NCI-H510A (cell line): Measurements from ENCODE around the gene AMZ2.

Experiments used
- DNase-seq: peaks from one replicate; lab custom pipeline; 2025; lab: John Stamatoyannopoulos, UW

The AMZ2 gene

DNA sequence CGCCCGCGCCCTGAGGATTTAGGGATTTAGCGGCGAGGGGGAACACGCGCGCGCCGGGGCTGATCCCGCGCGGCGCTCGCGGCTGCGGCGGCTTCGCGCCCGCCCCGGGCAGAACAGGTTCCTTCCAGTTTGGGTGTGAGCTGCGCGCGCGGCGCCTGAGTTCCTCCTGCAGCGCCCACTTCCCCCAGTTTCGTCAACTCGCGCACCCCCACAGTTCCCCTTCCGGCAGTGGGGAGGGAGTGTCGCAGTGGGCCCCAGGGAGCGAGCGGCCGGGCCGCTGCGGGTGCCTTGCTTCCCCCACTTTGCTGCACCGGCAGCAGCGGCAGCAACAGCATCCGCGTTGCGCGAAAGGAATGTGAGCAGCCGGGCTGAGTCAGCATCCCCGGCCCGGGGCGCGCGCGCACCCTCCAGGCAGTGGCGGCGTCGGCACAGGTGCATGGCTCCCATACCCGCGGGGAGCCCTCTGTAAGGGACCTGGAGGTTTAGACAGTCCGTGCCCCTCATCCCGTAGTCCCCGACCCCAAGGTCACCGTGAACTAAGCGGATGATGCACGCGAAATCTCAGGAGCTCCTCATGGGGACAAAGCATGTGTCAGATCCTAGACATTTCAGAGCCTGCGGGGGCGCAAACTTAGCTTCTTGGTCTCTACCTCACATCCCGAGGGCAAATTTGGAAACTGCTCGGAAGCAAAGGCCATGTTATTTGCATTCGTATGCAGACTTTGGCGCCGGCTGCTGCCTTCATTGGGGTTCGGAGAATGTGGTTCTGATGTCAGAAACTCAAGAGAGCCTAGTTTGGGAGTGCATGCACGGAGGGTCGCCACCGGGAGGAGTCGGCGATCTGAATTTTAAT, 44.2 kb downstream of the AMZ2 start:
- DNase-seq, result peak; percentile 39

DNA sequence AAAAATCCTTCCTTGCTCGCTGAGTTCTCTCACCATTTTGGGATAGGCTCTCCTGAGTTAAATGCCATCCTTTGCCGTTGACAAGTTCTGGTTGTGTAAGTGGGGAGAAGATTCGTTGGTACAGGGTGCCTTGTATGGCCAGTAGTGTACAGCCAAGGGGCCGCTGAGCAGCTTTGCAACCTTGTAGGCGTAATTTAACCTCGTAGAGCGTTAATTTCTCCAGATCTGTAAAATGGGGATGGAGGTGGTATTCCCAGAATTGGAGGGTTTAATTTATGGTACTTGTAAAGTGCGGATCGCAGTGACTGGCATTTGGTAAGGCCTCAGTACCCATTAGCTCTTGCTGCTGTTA, 44.8 kb downstream of the AMZ2 start:
- DNase-seq, result no peak

DNA sequence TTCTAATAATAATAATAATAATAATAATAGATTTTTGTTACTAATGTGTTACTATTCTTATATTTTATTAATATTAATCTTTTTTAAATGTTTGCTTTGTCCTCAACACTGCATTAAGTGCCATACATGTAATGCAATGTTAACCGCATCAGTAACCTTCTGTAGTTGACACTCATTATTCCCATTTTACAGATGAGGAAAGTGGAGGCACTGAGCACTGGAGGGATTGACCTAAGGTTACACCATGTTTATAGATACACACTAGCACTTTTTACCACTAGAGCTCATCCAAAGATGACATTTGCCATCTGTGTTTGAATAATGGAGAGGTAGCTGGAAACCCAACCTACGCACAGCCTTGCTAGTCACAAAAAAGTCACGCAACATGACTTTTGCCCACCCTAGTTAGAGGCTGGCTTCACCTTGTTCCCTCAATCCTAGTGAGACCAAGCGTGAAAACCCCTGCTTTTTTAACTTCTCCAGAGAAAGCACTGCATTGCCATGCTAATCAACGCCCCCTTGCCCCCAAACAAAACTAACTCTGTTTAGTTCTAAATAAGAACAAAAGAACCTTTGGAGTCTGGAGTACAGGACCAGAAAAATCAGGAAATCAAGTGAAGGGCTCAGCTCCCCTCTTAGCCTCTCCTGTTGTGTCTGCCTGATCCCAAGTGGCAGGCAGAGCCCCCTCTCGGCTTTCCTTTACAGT, 45.8 kb downstream of the AMZ2 start:
- DNase-seq, result no peak

DNA sequence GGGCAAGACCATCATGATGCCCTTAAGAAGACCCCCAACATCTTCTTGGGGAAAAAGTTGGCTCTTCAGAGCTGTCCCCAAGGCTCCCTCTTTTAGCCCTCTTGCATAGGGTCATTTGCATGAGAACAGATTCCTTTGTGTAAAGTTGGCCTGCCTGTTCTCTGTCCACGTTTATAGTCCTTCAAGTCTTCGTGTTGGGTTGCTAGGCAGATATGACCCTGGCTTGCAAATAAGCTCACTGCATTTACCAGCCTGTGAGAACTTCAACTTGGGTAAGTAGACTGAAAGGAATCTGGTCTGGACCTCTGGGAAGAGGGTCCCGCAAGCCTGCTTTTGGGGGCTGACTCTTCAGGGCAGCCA, 46.3 kb downstream of the AMZ2 start:
- no peak for DNase-seq

DNA sequence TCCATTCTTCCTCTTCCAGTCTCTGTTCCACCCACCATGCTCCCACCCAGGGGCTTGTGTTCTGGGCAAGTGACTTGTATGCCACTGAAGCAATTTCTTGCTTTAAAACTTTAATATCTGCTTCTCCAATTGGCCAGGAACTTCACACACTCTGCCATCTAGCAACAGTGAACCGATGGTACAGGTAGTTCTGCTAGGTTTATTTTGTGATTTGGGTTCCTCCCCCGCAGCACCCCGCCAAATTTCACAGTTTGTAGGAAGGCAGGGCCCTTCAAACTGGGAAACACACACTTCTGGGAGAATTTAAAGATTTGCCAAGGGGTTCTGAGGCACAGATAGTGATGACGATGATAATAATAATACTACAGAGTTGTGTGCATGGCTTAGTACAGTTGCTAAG, 46.8 kb downstream of the AMZ2 start:
- DNase-seq, result no peak

DNA sequence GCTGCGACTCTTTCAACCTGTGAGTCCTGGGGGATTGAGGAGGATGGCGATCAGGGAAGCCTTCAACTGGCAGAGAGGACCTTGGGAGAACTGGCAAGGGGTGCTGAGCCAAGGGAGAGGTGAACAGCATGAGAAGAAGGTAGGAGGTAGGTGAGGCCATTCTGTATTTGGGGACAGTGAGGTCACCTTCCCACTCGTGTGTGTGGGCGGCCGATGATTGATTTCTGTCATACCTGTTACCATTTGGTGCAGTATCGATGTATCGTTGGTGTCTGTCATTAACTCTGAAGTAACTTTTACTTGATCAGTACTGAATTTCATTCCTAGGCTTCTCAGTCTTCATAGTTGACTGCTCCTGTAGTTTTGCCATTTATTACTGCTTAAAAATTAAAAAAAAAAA, 47.2 kb downstream of the AMZ2 start:
- no peak for DNase-seq

DNA sequence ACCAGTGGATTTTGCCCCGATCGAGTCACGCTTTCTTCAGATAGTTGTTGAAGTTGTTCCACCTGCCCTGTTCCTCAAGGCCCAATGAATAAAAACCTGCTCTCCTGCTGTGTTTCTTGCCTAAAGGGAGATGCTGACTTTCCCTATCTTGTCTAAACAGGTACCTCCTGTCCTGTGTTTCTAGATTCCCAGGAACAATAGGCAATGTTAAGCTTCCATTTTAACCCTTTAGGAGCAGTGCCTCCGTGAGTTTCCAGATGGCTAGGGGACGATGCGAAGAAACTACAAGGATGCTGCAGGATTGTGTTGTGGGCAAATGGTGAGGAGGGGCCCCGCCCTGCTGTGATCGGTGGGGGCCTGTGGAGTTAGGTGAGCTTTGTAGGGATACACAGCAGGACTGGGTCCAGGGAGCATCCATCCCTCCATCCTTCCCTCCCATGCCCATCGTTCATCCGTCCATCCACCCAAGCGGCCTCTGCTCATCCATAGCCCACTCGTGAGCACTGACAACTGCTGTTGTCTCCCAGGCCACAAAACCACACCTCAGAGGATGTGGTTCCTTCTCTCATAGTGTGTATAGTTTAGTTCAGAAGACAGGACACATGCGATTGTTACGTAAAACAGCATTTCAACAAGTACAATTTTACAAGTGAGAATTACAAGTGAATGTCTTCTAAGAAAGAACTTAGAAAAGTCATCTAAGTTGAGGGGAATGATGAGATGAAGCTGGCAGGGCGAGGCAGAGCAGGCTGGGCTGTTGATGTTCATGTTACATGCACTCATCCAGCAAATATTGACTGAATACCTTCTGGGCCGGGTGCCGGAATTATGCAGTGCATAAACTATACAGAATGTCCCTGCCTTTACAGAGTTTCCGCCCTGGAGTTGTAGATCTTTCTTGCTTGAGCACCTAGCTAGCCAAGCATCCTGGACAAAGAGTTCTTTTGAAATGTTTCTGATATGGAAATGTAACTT, 48.7 kb downstream of the AMZ2 start:
- no peak for DNase-seq

DNA sequence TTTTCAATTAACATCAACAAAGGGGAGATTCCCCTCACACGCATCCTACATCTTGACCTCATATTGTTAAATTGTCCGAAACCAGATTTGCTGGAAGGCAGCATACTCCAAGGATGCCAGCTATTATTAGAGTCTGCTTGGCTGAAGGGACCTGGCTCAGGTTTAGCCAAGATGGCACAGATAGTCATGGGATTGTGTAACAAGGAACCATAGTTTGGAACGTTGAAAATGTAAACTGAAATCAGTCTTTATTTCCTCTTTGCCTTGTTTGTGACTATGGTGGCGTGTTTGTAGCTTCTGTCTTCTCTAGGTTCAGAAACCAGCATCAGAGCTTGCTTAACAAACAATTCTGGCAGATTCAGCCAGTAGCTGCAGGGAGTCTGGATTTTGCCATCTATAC, 49.4 kb downstream of the AMZ2 start:
- no peak for DNase-seq

DNA sequence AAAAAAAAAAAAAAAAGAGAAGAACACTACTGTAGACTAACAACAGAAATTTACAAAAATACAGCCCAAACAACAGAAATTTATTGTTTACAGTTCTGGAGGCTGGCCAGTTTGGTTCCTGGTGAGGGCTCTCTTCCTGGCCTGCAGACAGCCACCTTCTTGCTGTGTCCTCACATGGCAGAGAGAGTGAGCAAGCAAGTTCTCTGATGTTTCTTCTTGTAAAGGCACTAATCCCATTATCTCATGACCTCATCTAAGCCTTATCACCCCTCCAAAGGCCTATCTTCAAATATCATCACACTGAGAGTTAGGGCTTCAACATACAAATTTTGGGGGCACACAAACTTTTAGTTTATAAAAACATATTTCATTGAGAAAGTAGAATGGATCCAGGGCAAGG, 50.8 kb downstream of the AMZ2 start:
- DNase-seq, result no peak

DNA sequence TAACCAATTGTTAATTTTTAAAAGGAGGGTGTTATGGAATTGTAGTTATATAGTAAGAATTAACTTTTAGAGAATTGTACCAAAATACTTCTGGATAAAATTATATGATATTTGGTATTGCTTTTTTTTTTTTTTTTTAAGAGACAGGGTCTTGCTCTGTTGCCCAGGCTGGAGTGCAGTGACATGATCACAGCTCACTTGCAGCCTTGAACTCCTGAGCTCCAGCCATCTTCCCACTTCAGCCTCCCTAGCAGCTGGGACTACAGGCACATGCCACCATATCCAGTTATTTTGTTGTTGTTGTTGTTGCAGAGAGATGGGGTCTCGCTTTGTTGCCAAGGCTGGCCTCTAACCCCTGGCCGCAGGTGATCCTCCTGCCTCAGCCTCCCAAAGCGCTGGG, 52.0 kb downstream of the AMZ2 start:
- DNase-seq, result no peak

DNA sequence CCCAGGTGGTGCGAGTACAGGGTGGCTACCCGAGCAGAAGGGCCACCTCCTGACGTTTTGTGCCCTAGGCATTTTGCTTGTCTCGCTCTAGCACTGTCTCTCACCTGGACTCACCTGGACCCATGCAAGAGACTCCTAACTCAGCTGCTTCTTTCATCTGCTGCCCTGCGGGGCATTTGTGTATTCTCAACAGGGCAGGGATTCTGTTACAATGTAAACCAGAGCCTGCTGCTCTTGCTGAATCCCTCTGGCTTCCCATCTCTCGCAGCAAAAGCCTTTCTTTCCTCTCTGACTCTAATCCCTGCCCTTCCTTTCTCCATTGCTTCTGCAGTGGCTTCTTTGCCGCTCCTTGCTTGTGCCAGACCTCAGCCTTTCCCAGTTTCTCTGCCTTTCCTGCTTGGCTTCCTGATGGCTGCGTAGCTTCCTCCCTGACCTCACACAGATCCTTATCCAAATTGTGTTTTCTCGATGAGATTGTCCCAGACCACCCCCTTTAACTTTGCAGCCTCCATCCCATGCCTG, 53.7 kb downstream of the AMZ2 start:
- DNase-seq, result peak; percentile 88

DNA sequence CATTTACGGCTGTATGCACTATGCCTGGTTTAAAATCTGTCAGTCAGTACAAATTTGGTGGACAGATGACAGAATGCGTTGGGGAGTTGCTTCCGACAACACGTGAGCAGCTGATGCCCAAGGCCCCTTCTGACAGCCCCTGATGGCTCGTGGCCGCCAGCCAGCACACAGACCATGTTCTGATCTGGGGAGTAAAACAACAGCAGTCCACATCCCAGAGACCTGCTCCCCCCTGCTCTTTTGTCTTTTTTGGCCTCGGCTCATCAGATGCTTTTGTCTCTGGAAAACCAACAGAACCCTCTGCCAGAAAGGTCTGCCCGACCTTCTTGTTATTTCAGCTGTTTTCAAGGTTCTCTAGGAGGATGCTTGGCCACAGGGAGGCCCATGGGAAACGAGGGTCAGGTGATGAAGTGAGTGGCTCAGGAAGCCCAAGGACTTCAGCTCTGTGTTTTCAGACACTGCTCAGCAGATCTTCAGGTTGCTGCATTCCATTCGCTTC, 54.3 kb downstream of the AMZ2 start:
- no peak for DNase-seq

DNA sequence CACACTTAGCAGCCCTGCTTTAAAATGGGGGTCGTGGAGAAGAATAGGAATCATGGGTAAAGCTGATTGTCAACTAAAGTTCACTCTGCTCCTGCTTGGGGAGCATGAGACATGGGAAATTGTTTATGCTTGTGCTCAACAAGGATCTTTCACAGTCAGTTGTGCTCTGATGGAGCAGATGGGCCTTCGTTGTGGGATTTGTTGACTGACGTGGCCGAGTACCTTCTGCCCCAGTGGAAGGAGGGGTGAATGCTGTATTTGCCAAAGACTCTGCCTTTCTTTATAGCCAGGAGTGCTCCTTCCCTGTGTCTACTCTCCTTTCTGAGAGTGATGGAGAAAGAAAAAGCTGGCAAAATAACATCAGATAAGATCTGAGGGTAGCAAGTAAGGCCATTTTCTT, 54.8 kb downstream of the AMZ2 start:
- DNase-seq, result no peak

DNA sequence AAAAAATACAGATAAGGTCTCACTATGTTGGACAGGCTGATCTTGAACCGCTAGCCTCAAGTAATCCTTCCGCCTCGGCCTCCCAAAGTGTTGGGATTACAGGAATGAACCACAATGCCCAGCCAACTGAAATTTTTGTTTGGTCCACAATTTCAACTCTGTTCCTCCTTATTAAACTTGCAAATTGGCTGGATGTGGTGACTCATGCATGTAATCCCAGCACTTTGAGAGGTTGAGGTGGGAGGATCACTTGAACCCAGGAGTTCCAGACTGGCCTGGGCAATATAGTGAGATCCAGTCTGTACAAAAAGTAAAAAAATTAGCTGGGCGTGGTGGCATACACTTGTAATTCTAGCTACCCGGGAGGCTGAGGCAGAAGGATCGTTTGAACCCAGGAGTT, 56.9 kb downstream of the AMZ2 start:
- no peak for DNase-seq

DNA sequence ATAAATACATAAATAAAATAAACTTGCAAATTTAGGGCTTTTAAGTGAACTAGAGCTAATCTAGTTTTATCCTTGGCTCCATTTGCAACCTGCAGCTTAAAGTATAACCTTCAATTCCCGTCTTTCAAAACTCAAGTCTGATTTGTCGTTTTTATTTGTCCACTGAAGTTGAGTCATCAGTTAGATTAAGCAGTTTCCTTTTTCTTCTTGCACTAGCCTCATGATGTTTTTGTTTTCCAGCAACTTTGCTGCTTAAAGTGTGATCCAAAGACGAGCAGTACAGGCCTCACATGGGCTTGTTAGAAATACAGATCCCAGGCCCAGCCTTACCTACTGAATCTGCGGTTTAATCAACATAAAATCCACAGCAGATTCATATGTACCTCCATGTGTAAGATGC, 57.3 kb downstream of the AMZ2 start:
- DNase-seq, result no peak
